KMS-11 (cell line): ENCODE measurements around the gene SHROOM1.

ENCODE experiments used
- H2AFZ ChIP-seq: fragments of 200-600 bp; sonication (generic); 2 replicates; pipeline ENCODE4 v1.6.1; 2016; ENCODE audit warnings: antibody characterized with exemption, mixed run types, low read depth
- H3K27ac ChIP-seq: fragments of 200-600 bp; sonication (generic); 2 replicates; pipeline ENCODE4 v1.6.1; 2016; ENCODE audit warnings: mild to moderate bottlenecking, mixed run types
- H3K27me3 ChIP-seq: fragments of 200-600 bp; sonication (generic); 2 replicates; pipeline ENCODE4 v1.6.1; 2017; ENCODE audit warnings: mild to moderate bottlenecking, low read depth, mixed run types, moderate library complexity; ENCODE audit not compliant: insufficient read depth
- H3K36me3 ChIP-seq: fragments of 200-600 bp; sonication (generic); 2 replicates; pipeline ENCODE4 v1.6.1; 2017; ENCODE audit warnings: mild to moderate bottlenecking, mixed run types; ENCODE audit not compliant: insufficient read depth
- H3K4me1 ChIP-seq: fragments of 200-600 bp; sonication (generic); 2 replicates; pipeline ENCODE4 v1.6.1; 2016; ENCODE audit warnings: mild to moderate bottlenecking, low read depth, mixed run types; ENCODE audit not compliant: poor library complexity, severe bottlenecking
- H3K4me2 ChIP-seq: fragments of 200-600 bp; sonication (generic); 2 replicates; pipeline ENCODE4 v1.7.0; 2016; ENCODE audit warnings: mild to moderate bottlenecking, mixed run types
- H3K4me3 ChIP-seq: fragments of 200-600 bp; sonication (generic); IDR thresholded peaks from 2 replicates; pipeline ENCODE4 v1.6.1; 2017; ENCODE audit warnings: low read depth, low read length, mixed read lengths; ENCODE audit not compliant: insufficient read depth
- H3K79me2 ChIP-seq: fragments of 200-600 bp; sonication (generic); 2 replicates; pipeline ENCODE4 v1.6.1; 2016; ENCODE audit warnings: low read depth, mixed run types; ENCODE audit not compliant: insufficient read depth
- H3K9ac ChIP-seq: fragments of 200-600 bp; sonication (generic); 2 replicates; pipeline ENCODE4 v1.6.1; 2016; ENCODE audit warnings: mild to moderate bottlenecking, mixed run types
- H4K20me1 ChIP-seq: fragments of 200-600 bp; sonication (generic); 2 replicates; pipeline ENCODE4 v1.6.1; 2016; ENCODE audit warnings: mild to moderate bottlenecking, mixed run types; ENCODE audit not compliant: insufficient read depth
- CTCF ChIP-seq: fragments of 200-600 bp; sonication (generic); conservative IDR thresholded peaks from 2 replicates; pipeline ENCODE4 v1.6.1; 2017; ENCODE audit warnings: low read depth, mild to moderate bottlenecking, antibody characterized with exemption, low read length, moderate library complexity, mixed read lengths

The SHROOM1 gene

GRCh38 chr5:132849347-132849746, 18.9 kb upstream of the SHROOM1 start:
- Histone ChIP-seq H3K27ac (no peak overlapping the region), H3K79me2 (no peaks in the 10 kb centered on the region), H3K27me3 (no peaks in the 10 kb centered on the region), H3K4me1 (peaks cover 4% of the 10 kb centered on the region), H2AFZ (no peak overlapping the region), H3K9ac (no peak overlapping the region), H4K20me1 (no peaks in the 10 kb centered on the region), H3K4me2 (no peak overlapping the region), H3K4me3 (no peak overlapping the region), H3K36me3 (no peaks in the 10 kb centered on the region)
- no peak for TF ChIP-seq CTCF

GRCh38 chr5:132848270-132848669, 17.8 kb upstream of the SHROOM1 start:
- TF ChIP-seq CTCF: no peak
- H3K9ac ChIP-seq: no peak overlapping the region

DNA sequence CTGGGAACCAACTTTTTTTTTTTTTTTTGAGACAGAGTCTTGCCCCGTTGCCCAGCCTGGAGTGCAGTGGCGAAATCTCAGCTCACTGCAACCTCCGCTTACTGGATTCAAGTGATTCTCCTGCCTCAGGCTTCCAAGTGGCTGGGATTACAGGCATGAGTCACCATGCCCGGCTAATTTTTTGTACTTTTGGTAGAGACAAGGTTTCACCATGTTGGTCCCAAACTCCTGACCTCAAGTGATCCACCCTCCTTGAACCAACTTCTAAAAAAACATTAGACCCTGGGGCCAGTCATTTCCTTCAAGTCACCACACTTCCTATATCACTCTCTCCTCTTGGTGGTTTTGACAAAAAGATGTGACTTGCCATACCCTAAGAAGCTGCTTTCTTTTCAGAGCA, 10.9 kb upstream of the SHROOM1 start:
- Histone ChIP-seq H3K27me3 (no peaks in the 10 kb centered on the region), H3K4me2 (no peak overlapping the region), H3K4me3 (no peak overlapping the region), H2AFZ (no peak overlapping the region), H3K27ac (no peak overlapping the region), H3K36me3 (no peaks in the 10 kb centered on the region), H3K4me1 (no peaks in the 10 kb centered on the region), H3K79me2 (no peaks in the 10 kb centered on the region), H3K9ac (no peak overlapping the region), H4K20me1 (no peaks in the 10 kb centered on the region)
- no peak for TF ChIP-seq CTCF

More at GRCh38 chr5:132848270-132848669, 17.8 kb upstream of the SHROOM1 start:
- Histone ChIP-seq H3K4me2 (no peak overlapping the region), H3K4me3 (no peak overlapping the region), H4K20me1 (no peaks in the 10 kb centered on the region), H3K4me1 (peaks cover 4% of the 10 kb centered on the region), H3K27me3 (no peaks in the 10 kb centered on the region), H3K36me3 (no peaks in the 10 kb centered on the region), H3K79me2 (no peaks in the 10 kb centered on the region), H2AFZ (no peak overlapping the region), H3K27ac (no peak overlapping the region)

- no peaks in the 10 kb centered on the region for H3K27me3 ChIP-seq
- no peaks in the 10 kb centered on the region for H3K36me3 ChIP-seq
- no peak overlapping the region for H3K9ac ChIP-seq
- H3K4me2 ChIP-seq: no peak overlapping the region
- H2AFZ ChIP-seq: no peak overlapping the region
- no peak overlapping the region for H3K4me3 ChIP-seq
- no peaks in the 10 kb centered on the region for H4K20me1 ChIP-seq
- no peaks in the 10 kb centered on the region for H3K79me2 ChIP-seq
- no peak for TF ChIP-seq CTCF
- H3K27ac ChIP-seq: no peak overlapping the region
- H3K4me1 ChIP-seq: no peaks in the 10 kb centered on the region
These were observed 10.4 kb upstream of the SHROOM1 start for GRCh38 chr5:132840896-132841295.
